MCF 10A (cell line): ENCODE measurements around the gene CBX2. TPM values are rescaled to one million over a fixed set of nuclear protein-coding genes. Genes with fewer than 3 reads are reported as not detected.

Experiments
- BruUV-seq: library from RNA; stranded (reverse); fragments of 400-500 nt; replicated peaks from 2 replicates; lab custom pipeline; 2021; lab: Mats Ljungman, UMichigan
- CTCF ChIA-PET: fragments of 300-600 bp; sonication (Branson Sonifier 250); formaldehyde crosslinking; extraction: SDS; loops from one replicate; lab custom pipeline; 2021; ENCODE audit warnings: antibody characterized with exemption, inconsistent platforms; lab: Yijun Ruan, JAX
- POLR2A ChIA-PET: fragments of 300-600, 350-650 bp; sonication (Branson Sonifier 250); formaldehyde crosslinking; extraction: SDS; loops from one replicate; lab custom pipeline; 2020; ENCODE audit warnings: antibody characterized with exemption, inconsistent platforms; lab: Yijun Ruan, JAX
- DNase-seq: peaks from one replicate; pipeline ENCODE4 v3.0.0-alpha.2; 2018; ENCODE audit not compliant: unreplicated experiment
- H3K27ac Mint-ChIP-seq: one replicate; pipeline ENCODE4 v1.8.0; 2022; ENCODE audit warnings: mild to moderate bottlenecking, low read depth, mixed read lengths; ENCODE audit not compliant: unreplicated experiment
- H3K27me3 Mint-ChIP-seq: one replicate; pipeline ENCODE4 v1.8.0; 2022; ENCODE audit warnings: mixed read lengths; ENCODE audit not compliant: insufficient read depth, unreplicated experiment
- H3K36me3 Mint-ChIP-seq: one replicate; pipeline ENCODE4 v1.8.0; 2022; ENCODE audit warnings: mild to moderate bottlenecking, moderate library complexity, mixed read lengths; ENCODE audit not compliant: insufficient read depth, unreplicated experiment
- H3K4me1 Mint-ChIP-seq: one replicate; pipeline ENCODE4 v1.8.0; 2022; ENCODE audit warnings: mixed read lengths; ENCODE audit not compliant: insufficient read depth, unreplicated experiment
- H3K4me3 Mint-ChIP-seq: one replicate; pipeline ENCODE4 v1.8.0; 2022; ENCODE audit warnings: mild to moderate bottlenecking, moderate library complexity, mixed read lengths; ENCODE audit not compliant: unreplicated experiment
- H3K9me3 Mint-ChIP-seq: one replicate; pipeline ENCODE4 v1.8.0; 2022; ENCODE audit warnings: mixed read lengths; ENCODE audit not compliant: unreplicated experiment
- CTCF ChIP-seq: fragments of 200-600 bp; IDR thresholded peaks from one replicate; pipeline ENCODE4 v1.8.0; 2022; ENCODE audit warnings: antibody characterized with exemption, mild to moderate bottlenecking; ENCODE audit not compliant: unreplicated experiment
- intact Hi-C: fragments of 100-400 bp; cut with micrococcal nuclease; formaldehyde crosslinking; loops from 2 replicates; pipeline ENCODE4 v1.14.1; 2022
- total RNA-seq: library from RNA; stranded (reverse); gene quantifications from 2 replicates; pipeline ENCODE4 v1.2.3, GENCODE V29; 2022

CBX2 gene
- total RNA-seq, 1 experiment from 2014 or later: 3.9 TPM

- H3K9me3 Mint-ChIP-seq: no peaks in the 10 kb centered on the region
- CTCF ChIA-PET: interaction anchor here (0.6 kb wide), 1 partner anchor 27 kb away, joined by 3 read pairs; no protein-coding TSS in a partner anchor
- intact Hi-C loops: no loop called here
- no peak for TF ChIP-seq CTCF
- no peak for DNase-seq
- no peaks in the 10 kb centered on the region for H3K27me3 Mint-ChIP-seq
- no TSS peak for BruUV-seq
- H3K4me1 Mint-ChIP-seq: no peaks in the 10 kb centered on the region
- H3K36me3 Mint-ChIP-seq: peaks cover 14% of the 10 kb centered on the region
- no peak overlapping the region for H3K4me3 Mint-ChIP-seq
- H3K27ac Mint-ChIP-seq: no peak overlapping the region
- POLR2A ChIA-PET: interaction anchor here (1.8 kb wide), 1 partner anchor 13 kb away, joined by 5 read pairs; the partner anchor contains the start of gene CBX8
Measured at GRCh38 chr17:79784353-79785016, 6.5 kb downstream of the CBX2 start.

GRCh38 chr17:79785017-79785899 is 7.3 kb downstream of the CBX2 start:
- Mint-ChIP-seq H3K4me3 (no peak overlapping the region), H3K9me3 (no peaks in the 10 kb centered on the region), H3K27ac (no peak overlapping the region), H3K27me3 (no peaks in the 10 kb centered on the region), H3K36me3 (peaks cover 14% of the 10 kb centered on the region), H3K4me1 (no peaks in the 10 kb centered on the region)
- no peak for TF ChIP-seq CTCF
- intact Hi-C loops: no loop called here
- no peak for DNase-seq
- POLR2A ChIA-PET: no interaction called here
- CTCF ChIA-PET: interaction anchor here (0.6 to 1.7 kb wide), 2 partner anchors 28 to 44 kb away, joined by 3 to 4 read pairs; no protein-coding TSS in a partner anchor
- BruUV-seq: no TSS peak

- no peak for DNase-seq
- intact Hi-C loops: no loop called here
- Mint-ChIP-seq H3K4me3 (no peak overlapping the region), H3K27ac (no peak overlapping the region), H3K36me3 (peaks cover 14% of the 10 kb centered on the region), H3K4me1 (no peaks in the 10 kb centered on the region), H3K9me3 (no peaks in the 10 kb centered on the region), H3K27me3 (no peaks in the 10 kb centered on the region)
- ChIA-PET CTCF (interaction anchor here (1.7 kb wide), 1 partner anchor 45 kb away, joined by 4 read pairs; no protein-coding TSS in a partner anchor), POLR2A (no interaction called here)
- TF ChIP-seq CTCF: no peak
- no TSS peak for BruUV-seq
Measured at GRCh38 chr17:79785900-79786810, 8.2 kb downstream of the CBX2 start.
